Naive thymus-derived CD4-positive, alpha-beta T cell (primary cell): ENCODE measurements around the gene GANAB. TPM values are rescaled to one million over a fixed set of nuclear protein-coding genes. Genes with fewer than 3 reads are reported as not detected.
A peak's percentile ranks its signal among the peaks of the same experiment; 100 is the strongest.
"Not testable (repeated sequence)": the region's sequence is repeated elsewhere in the genome, so short reads cannot be mapped to it uniquely, and the experiment has no call there.

Experiments
- ATAC-seq: fragments of 150-1000 bp; cut with Tn5 transposase; 2 replicates; pipeline ENCODE4 v1.10.0; 2021; ENCODE audit warnings: mild to moderate bottlenecking, moderate library complexity
- CTCF ChIA-PET: fragments of 350-600 bp; sonication (Branson Sonifier 250); formaldehyde crosslinking; loops from one replicate; lab custom pipeline; 2021; ENCODE audit warnings: antibody characterized with exemption; lab: Charles Lee
- POLR2A ChIA-PET: fragments of 350-600 bp; sonication (Branson Sonifier 250); formaldehyde crosslinking; loops from one replicate; lab custom pipeline; 2021; ENCODE audit warnings: antibody characterized with exemption, inconsistent platforms; lab: Charles Lee
- DNase-seq, 9 donors: peaks; one replicate each; pipeline versions ENCODE4 v3.0.0 to v3.0.0-alpha.2; 2020 to 2022; ENCODE audit warnings: mixed read lengths in 1 of 9
- H3K27ac ChIP-seq: one replicate; pipeline ENCODE4 v1.7.0; 2013; ENCODE audit warnings: mild to moderate bottlenecking, low read depth, low read length, moderate library complexity
- H3K27me3 ChIP-seq, 2 donors: one replicate each; pipeline ENCODE4 v1.7.0; 2013; ENCODE audit warnings: low read length in 2 of 2, mild to moderate bottlenecking in 2 of 2, moderate library complexity in 2 of 2; ENCODE audit not compliant: control insufficient read depth in 2 of 2, insufficient read depth in 2 of 2
- H3K36me3 ChIP-seq, 3 experiments: 1 replicate in 2 of 3; 2 replicates in 1 of 3; pipeline ENCODE4 v1.7.0; 2013; ENCODE audit warnings: low read length in 3 of 3, mild to moderate bottlenecking in 3 of 3, moderate library complexity in 1 of 3; ENCODE audit not compliant: insufficient read depth in 3 of 3, control insufficient read depth in 2 of 3
- H3K4me1 ChIP-seq, 2 donors: one replicate each; pipeline ENCODE4 v1.7.0; 2013; ENCODE audit warnings: low read length in 2 of 2, mild to moderate bottlenecking in 2 of 2, moderate library complexity in 1 of 2; ENCODE audit not compliant: control insufficient read depth in 2 of 2, insufficient read depth in 2 of 2
- H3K4me3 ChIP-seq: 2 replicates; pipeline ENCODE4 v1.7.0; 2013; ENCODE audit warnings: mild to moderate bottlenecking, low read length
- H3K9me3 ChIP-seq, 3 experiments: 1 replicate in 2 of 3; 2 replicates in 1 of 3; pipeline ENCODE4 v1.7.0; 2013; ENCODE audit warnings: low read length in 3 of 3; ENCODE audit not compliant: control insufficient read depth in 2 of 3
- H3K27ac Mint-ChIP-seq, 9 donors: one replicate each; pipeline ENCODE4 v1.8.0; 2020 to 2022; ENCODE audit warnings: mixed read lengths in 9 of 9, mild to moderate bottlenecking in 8 of 9, moderate library complexity in 5 of 9, inconsistent platforms in 2 of 9
- H3K27me3 Mint-ChIP-seq, 5 donors: one replicate each; pipeline ENCODE4 v1.8.0; 2021 to 2022; ENCODE audit warnings: mixed read lengths in 5 of 5, mild to moderate bottlenecking in 1 of 5
- H3K36me3 Mint-ChIP-seq, 5 donors: one replicate each; pipeline ENCODE4 v1.8.0; 2020 to 2022; ENCODE audit warnings: mixed read lengths in 5 of 5, mild to moderate bottlenecking in 3 of 5, inconsistent platforms in 1 of 5
- H3K4me1 Mint-ChIP-seq, 7 donors: one replicate each; pipeline ENCODE4 v1.8.0; 2020 to 2022; ENCODE audit warnings: mixed read lengths in 7 of 7, mild to moderate bottlenecking in 3 of 7, inconsistent platforms in 1 of 7
- H3K4me3 Mint-ChIP-seq, 10 donors: one replicate each; pipeline ENCODE4 v1.8.0; 2020 to 2022; ENCODE audit warnings: mild to moderate bottlenecking in 10 of 10, mixed read lengths in 10 of 10, moderate library complexity in 6 of 10, inconsistent platforms in 2 of 10
- H3K9me3 Mint-ChIP-seq, 11 donors: one replicate each; pipeline ENCODE4 v1.8.0; 2020 to 2022; ENCODE audit warnings: mixed read lengths in 11 of 11, mild to moderate bottlenecking in 4 of 11, inconsistent platforms in 1 of 11, moderate library complexity in 1 of 11
- intact Hi-C, 2 donors: fragments of 100-400 bp; cut with micrococcal nuclease; formaldehyde crosslinking; loops; one replicate each; pipeline ENCODE4 v1.15.1; 2023
- polyA plus RNA-seq, 2 donors: library from polyadenylated mRNA; unstranded; fragments of 300-500 nt; fragmentation: Illumina TruSeq; gene quantifications; one replicate each; pipeline ENCODE4 v1.2.3, GENCODE V29; 2021
- total RNA-seq, 6 experiments: library from RNA in 5 of 6; stranded (reverse) in 5 of 6; gene quantifications; 1 replicate in 5 of 6; 2 replicates in 1 of 6; pipeline ENCODE4 v1.2.3 and lab custom pipeline; 2021 to 2026

The GANAB gene
- total and polyA plus RNA-seq, 7 experiments from 2014 or later, result 157 to 313 (median 217) TPM

- H3K9me3 Mint-ChIP-seq, result peaks cover 0 to 4% (median 0%) of the 10 kb centered on the region in 11 donors
- H3K4me1 Mint-ChIP-seq, result peaks cover 21 to 58% (median 49%) of the 10 kb centered on the region in 7 donors
- Histone ChIP-seq H3K36me3 (peaks cover 0 to 41% (median 4%) of the 10 kb centered on the region in 3 experiments), H3K27ac (peak overlapping the region; percentile 94), H3K4me3 (no peak overlapping the region), H3K4me1 (peaks cover 14 to 32% of the 10 kb centered on the region in 2 donors), H3K27me3 (no peaks in the 10 kb centered on the region), H3K9me3 (no peaks in the 10 kb centered on the region)
- no peak for ATAC-seq
- intact Hi-C loops, result no loop called here
- peak overlapping the region in 6 of 9 donors; percentile 4 to 99 (median 86) for H3K27ac Mint-ChIP-seq
- peak overlapping the region in 3 of 10 donors; percentile 19 to 67 (median 56) for H3K4me3 Mint-ChIP-seq
- ChIA-PET CTCF (interaction anchor here (0.8 to 1.3 kb wide), 3 partner anchors 10 to 76 kb away, joined by 4 read pairs; partner anchors contain the start of genes C11orf98 and CSKMT), POLR2A (interaction anchor here (0.8 to 14.5 kb wide), 9 partner anchors 9 to 252 kb away, joined by 3 to 269 read pairs (median 4); partner anchors contain the start of genes C11orf98, CSKMT, EEF1G and EML3)
- no peak for DNase-seq
- H3K36me3 Mint-ChIP-seq, result peaks cover 0 to 16% (median 10%) of the 10 kb centered on the region in 5 donors
- peaks cover 0 to 4% (median 0%) of the 10 kb centered on the region in 5 donors for H3K27me3 Mint-ChIP-seq
Measured at GRCh38 chr11:62588966-62589637, 57.3 kb downstream of the GANAB start.

- H3K4me3 ChIP-seq, H3K4me1 ChIP-seq, H3K27ac Mint-ChIP-seq, ATAC-seq, H3K27ac ChIP-seq, H3K4me3 Mint-ChIP-seq, intact Hi-C loops, H3K9me3 Mint-ChIP-seq, H3K27me3 ChIP-seq, DNase-seq, H3K9me3 ChIP-seq, H3K27me3 Mint-ChIP-seq: not testable (repeated sequence)
- CTCF ChIA-PET, result interaction anchor here (0.6 kb wide), 2 partner anchors 158 to 164 kb away, joined by 3 read pairs; no protein-coding TSS in a partner anchor
- Mint-ChIP-seq H3K4me1 (peaks cover 4 to 29% (median 23%) of the 10 kb centered on the region in 7 donors), H3K36me3 (peaks cover 0 to 13% (median 7%) of the 10 kb centered on the region in 5 donors)
- POLR2A ChIA-PET, result interaction anchor here (0.7 to 14.5 kb wide), 6 partner anchors 11 to 169 kb away, joined by 3 to 269 read pairs (median 4); partner anchors contain the start of genes C11orf98, CSKMT, EEF1G and HNRNPUL2
- H3K36me3 ChIP-seq, result peaks cover 6 to 53% (median 7%) of the 10 kb centered on the region in 3 experiments
Measured at GRCh38 chr11:62585356-62585755, 61.1 kb downstream of the GANAB start.

- H3K4me1 ChIP-seq, H3K9me3 ChIP-seq, H3K4me3 ChIP-seq, DNase-seq, H3K9me3 Mint-ChIP-seq, CTCF ChIA-PET, H3K27me3 Mint-ChIP-seq, intact Hi-C loops, ATAC-seq, H3K4me3 Mint-ChIP-seq, H3K27ac ChIP-seq, H3K27ac Mint-ChIP-seq, H3K27me3 ChIP-seq: not testable (repeated sequence)
- Mint-ChIP-seq H3K4me1 (peaks cover 0 to 15% (median 6%) of the 10 kb centered on the region in 7 donors), H3K36me3 (peaks cover 0 to 16% (median 7%) of the 10 kb centered on the region in 5 donors)
- POLR2A ChIA-PET, result interaction anchor here (6.7 kb wide), 1 partner anchor 11 kb away, joined by 33 read pairs; the partner anchor contains the start of gene TUT1
- peaks cover 6 to 70% (median 7%) of the 10 kb centered on the region in 3 experiments for H3K36me3 ChIP-seq
Measured at GRCh38 chr11:62581735-62582134, 64.7 kb downstream of the GANAB start.

- Histone ChIP-seq H3K36me3 (peaks cover 6 to 72% (median 7%) of the 10 kb centered on the region in 3 experiments), H3K27ac (no peak overlapping the region), H3K27me3 (no peaks in the 10 kb centered on the region), H3K9me3 (no peaks in the 10 kb centered on the region), H3K4me3 (no peak overlapping the region), H3K4me1 (no peaks in the 10 kb centered on the region)
- DNase-seq, result no peak
- ChIA-PET POLR2A (interaction anchor here (0.5 to 6.7 kb wide), 3 partner anchors 11 to 86 kb away, joined by 3 to 33 read pairs (median 3); partner anchors contain the start of genes C11orf98, CSKMT and TUT1), CTCF (interaction anchor here (0.5 kb wide), 1 partner anchor 17 kb away, joined by 7 read pairs; no protein-coding TSS in a partner anchor)
- peaks cover 0 to 16% (median 11%) of the 10 kb centered on the region in 5 donors for H3K36me3 Mint-ChIP-seq
- peaks cover 0 to 12% (median 5%) of the 10 kb centered on the region in 7 donors for H3K4me1 Mint-ChIP-seq
- no peak for ATAC-seq
- peaks cover 0 to 2% (median 0%) of the 10 kb centered on the region in 11 donors for H3K9me3 Mint-ChIP-seq
- H3K27ac Mint-ChIP-seq, result peak overlapping the region in 2 of 9 donors; percentile 48 to 75
- no peaks in the 10 kb centered on the region for H3K27me3 Mint-ChIP-seq
- no peak overlapping the region for H3K4me3 Mint-ChIP-seq
- intact Hi-C loops, result no loop called here
Measured at GRCh38 chr11:62580959-62581715, 65.3 kb downstream of the GANAB start.

GRCh38 chr11:62579252-62579651 is 67.2 kb downstream of the GANAB start:
- POLR2A ChIA-PET, result interaction anchor here (1.3 to 6.7 kb wide), 3 partner anchors 8 to 13 kb away, joined by 3 to 33 read pairs (median 7); partner anchors contain the start of gene TUT1
- no peak overlapping the region for H3K27ac ChIP-seq
- Mint-ChIP-seq H3K9me3 (peaks cover 0 to 2% (median 0%) of the 10 kb centered on the region in 11 donors), H3K27me3 (no peaks in the 10 kb centered on the region), H3K36me3 (peaks cover 0 to 17% (median 11%) of the 10 kb centered on the region in 5 donors), H3K27ac (no peak overlapping the region), H3K4me3 (no peak overlapping the region), H3K4me1 (peaks cover 10 to 22% (median 12%) of the 10 kb centered on the region in 7 donors)
- DNase-seq, result no peak
- H3K27me3 ChIP-seq, result no peaks in the 10 kb centered on the region
- H3K4me3 ChIP-seq, result no peak overlapping the region
- intact Hi-C loops, result no loop called here
- H3K9me3 ChIP-seq, result no peaks in the 10 kb centered on the region
- CTCF ChIA-PET, result no interaction called here
- ATAC-seq, result no peak
- no peaks in the 10 kb centered on the region for H3K4me1 ChIP-seq
- peaks cover 6 to 70% (median 7%) of the 10 kb centered on the region in 3 experiments for H3K36me3 ChIP-seq

- ATAC-seq (no peak), DNase-seq (no peak)
- H3K4me1 Mint-ChIP-seq, result peaks cover 11 to 25% (median 15%) of the 10 kb centered on the region in 7 donors
- peaks cover 0 to 17% (median 11%) of the 10 kb centered on the region in 5 donors for H3K36me3 Mint-ChIP-seq
- POLR2A ChIA-PET, result interaction anchor here (1.3 to 6.7 kb wide), 2 partner anchors 8 to 14 kb away, joined by 7 to 33 read pairs; partner anchors contain the start of gene TUT1
- H3K27ac Mint-ChIP-seq, result no peak overlapping the region
- H3K9me3 ChIP-seq, result no peaks in the 10 kb centered on the region
- H3K4me1 ChIP-seq, result no peaks in the 10 kb centered on the region
- peaks cover 1 to 64% (median 7%) of the 10 kb centered on the region in 3 experiments for H3K36me3 ChIP-seq
- CTCF ChIA-PET, result no interaction called here
- H3K4me3 ChIP-seq, result no peak overlapping the region
- intact Hi-C loops, result no loop called here
- H3K9me3 Mint-ChIP-seq, result peaks cover 0 to 2% (median 0%) of the 10 kb centered on the region in 11 donors
- no peaks in the 10 kb centered on the region for H3K27me3 Mint-ChIP-seq
- H3K4me3 Mint-ChIP-seq, result no peak overlapping the region
- H3K27me3 ChIP-seq, result no peaks in the 10 kb centered on the region
- H3K27ac ChIP-seq, result no peak overlapping the region
Measured at GRCh38 chr11:62578541-62578940, 67.9 kb downstream of the GANAB start.
